Glomerular endothelial cell (primary cell): ENCODE measurements around the gene HECTD1. TPM values are rescaled to one million over a fixed set of nuclear protein-coding genes. Genes with fewer than 3 reads are reported as not detected.

ENCODE experiments used
- DNase-seq: peaks from one replicate; pipeline ENCODE4 v3.0.0-alpha.2; 2011; ENCODE audit warnings: low read depth, low spot score; ENCODE audit errors: extremely low read depth
- total RNA-seq: library from RNA; depleted of rRNA; stranded (reverse); fragments of >200 nt; gene quantifications from 2 replicates; pipeline ENCODE4 v1.2.3, GENCODE V29; 2015

The HECTD1 gene
- total RNA-seq, 1 donor from 2014 or later: 122 TPM

DNA sequence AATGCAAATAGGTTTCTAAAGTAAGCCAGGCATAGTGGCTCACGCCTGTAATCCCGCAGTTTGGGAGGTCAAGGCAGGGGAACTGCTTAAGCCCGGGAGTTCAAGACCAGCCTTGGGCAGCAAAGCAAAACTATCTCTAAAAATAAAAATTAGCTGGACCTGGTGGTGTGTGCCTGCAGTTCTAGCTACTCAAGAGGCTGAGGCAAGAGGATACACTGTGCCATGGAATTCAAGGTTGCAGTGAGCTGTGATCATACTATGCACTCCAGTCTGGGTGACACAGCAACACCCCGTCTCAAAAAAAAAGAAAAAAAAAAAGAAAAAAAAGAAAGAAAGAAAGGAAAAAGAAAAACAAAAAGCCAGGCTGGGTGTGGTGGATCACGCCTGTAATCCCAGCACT lies 46.3 kb downstream of the HECTD1 start:
- DNase-seq: no peak

DNA sequence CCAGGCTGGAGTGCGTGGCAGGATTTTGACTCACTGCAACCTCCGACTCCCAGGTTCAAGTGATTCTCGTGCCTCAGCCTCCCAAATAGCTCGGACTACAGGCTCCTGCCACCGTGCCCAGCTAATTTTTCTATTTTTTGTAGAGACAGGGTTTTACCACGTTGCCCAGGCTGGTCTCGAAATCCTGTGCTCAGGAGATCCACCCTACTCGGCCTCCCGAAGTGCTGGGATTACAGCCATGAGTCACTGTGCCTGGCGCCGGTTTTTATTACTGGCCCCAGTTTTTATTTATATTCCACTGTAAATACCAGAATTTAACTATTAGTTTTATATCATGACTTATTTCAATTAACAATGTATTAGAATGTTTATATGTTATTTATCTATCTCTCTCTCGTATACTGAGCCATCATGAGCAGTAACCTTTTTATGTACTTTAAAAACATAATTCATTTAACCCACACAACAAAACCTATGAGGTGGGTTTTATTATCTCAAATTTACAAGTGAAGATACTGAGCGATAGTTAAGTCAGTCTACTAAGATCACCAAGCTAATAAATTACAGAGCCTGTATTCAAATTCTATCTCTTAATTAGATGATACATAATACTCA lies 47.8 kb downstream of the HECTD1 start:
- no peak for DNase-seq

- no peak for DNase-seq
These were observed 52.6 kb downstream of the HECTD1 start for GRCh38 chr14:31154956-31155355.

- DNase-seq: no peak
These were observed 65.0 kb downstream of the HECTD1 start for GRCh38 chr14:31142455-31143087.

DNA sequence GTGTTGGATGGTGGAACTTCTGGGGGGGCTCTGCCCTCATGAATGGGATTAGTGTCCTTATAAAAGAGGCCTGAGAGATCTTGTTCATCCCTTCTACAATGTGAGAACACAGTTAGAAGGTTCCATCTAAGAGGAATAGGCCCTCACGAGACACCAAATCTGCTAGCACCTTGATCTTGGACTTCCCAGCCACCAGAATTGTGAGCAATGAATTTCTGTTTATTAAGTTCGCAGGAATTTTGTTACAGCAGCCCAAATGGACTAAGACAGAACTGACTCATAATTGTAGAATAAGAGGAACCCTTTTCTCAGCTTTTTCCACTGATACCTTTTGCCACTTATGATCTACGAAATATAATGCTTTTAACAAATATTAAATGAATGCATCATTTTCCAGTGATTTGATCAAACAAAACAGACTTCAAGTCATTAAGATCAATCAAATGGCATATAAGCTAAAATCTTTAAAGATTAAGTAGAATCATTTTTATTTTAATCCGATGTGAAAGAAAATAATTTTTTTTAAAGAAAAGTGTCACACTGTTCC lies 68.2 kb downstream of the HECTD1 start:
- no peak for DNase-seq

DNA sequence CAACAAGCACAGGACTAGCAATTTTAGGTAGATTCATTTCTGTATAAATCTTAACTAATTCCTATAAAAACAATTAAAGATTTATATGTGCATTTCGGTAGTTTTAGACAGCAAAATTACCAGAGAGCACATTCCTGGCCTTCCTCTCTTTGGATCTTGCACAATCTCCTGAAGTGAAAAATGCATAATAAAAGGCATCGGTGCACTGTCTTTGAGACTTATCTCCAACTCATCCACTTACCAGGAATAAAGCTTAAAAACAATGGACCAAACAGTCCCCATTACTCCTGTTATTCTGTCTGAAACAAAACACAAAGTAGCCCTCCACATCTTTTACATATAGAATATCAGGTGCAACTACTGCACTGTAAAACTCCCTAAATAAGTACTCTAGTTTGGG lies 69.3 kb downstream of the HECTD1 start:
- no peak for DNase-seq

GRCh38 chr14:31137214-31137889 lies 70.2 kb downstream of the HECTD1 start:
- no peak for DNase-seq

- DNase-seq: no peak
These were observed 74.5 kb downstream of the HECTD1 start for GRCh38 chr14:31133133-31133532.

GRCh38 chr14:31128601-31129526 lies 78.7 kb downstream of the HECTD1 start:
- no peak for DNase-seq

- DNase-seq: no peak
These were observed 79.9 kb downstream of the HECTD1 start for GRCh38 chr14:31127690-31128089.

GRCh38 chr14:31126680-31127079 lies 80.9 kb downstream of the HECTD1 start:
- no peak for DNase-seq

DNA sequence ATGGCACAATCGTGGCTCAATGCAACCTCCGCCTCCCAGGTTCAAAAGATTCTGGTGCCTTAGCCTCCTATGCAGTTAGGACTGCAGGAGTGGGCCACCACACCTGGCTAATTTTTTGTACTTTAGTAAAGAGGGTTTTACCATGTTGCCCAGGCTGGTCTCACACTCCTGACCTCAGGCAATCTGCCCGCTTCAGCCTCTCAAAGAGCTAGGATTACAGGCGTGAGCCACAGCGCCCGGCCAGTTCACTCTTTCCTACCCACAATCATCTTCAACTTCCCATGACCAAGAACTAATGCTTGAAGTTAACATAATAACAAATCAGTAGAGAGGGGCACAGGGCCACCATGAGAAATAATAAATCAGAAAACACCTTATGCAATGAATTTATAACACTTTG lies 82.4 kb downstream of the HECTD1 start:
- no peak for DNase-seq

DNA sequence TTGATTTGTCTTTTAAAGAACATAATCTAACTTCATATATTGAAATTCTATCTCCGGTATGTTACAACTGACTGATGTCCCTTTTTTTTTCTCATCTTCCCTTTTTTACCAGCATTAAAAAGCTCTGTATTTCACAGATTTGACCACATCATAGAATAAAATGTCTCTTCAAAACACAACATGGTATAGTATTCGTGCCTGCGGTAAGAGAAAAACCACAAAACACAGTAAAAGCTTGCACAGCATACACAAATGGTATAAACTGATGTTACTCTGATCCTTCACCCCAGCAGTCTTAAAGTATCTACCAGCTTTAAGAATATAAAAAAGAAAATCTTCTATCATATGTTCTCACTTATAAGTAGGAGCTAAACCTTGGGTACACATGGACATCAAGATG lies 83.4 kb downstream of the HECTD1 start:
- DNase-seq: no peak

DNA sequence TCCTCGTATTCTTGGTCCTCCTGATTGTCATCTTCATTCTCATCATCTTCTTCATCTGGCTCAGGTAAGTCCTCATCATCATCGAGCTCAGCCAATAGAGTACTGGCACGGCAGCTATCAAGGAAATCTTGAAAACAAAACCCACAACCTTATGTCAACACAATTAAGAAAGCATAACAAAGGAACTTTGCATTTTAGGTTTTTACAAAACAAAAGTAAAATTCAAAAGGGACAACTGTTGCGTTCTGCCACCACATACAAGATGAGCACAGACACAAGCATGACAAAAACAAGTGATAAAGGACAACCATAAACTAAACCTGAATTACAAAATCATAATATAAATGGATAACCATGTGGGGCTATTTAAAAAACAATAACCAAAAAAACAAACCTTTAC lies 84.7 kb downstream of the HECTD1 start:
- no peak for DNase-seq

- no peak for DNase-seq
These were observed 85.4 kb downstream of the HECTD1 start for GRCh38 chr14:31122098-31122611.

DNA sequence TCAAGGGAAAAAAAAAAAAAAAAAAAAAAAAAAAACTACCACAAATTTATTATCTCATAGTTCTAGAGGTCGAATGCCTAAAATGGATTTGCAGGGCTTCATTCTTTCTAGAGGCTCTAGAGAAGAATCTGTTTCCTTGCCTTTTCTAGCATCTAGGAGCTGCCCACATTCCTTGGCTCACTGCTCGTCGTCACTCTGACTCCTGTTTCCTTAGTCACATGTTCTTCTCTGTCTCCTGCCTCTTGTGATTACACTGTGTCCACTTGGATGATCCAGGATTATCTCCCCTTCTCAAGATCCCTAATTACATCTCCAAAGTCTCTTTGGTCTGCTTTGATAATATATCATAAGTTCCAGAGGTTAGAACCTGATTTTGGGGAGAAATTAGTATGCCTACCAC lies 88.7 kb downstream of the HECTD1 start:
- no peak for DNase-seq

GRCh38 chr14:31113794-31114193 lies 93.8 kb downstream of the HECTD1 start:
- no peak for DNase-seq

DNA sequence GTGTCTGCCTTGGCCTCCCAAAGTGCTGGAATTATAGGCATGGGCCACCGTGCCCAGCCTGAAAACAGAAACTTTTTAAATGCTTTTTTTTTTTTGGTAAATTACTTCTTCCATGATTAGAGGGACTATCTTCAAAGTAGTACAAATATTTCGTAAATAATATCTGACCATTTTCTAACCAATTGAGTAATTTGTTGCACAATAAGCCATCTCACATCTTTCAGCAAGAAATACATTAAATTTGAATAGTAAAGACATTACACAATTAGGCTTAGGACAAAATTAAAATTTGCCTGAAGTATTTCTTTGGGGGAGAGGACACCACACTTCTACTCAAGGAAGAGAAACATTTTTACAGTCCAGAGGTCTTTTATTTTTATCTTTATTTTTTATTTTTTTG lies 96.7 kb downstream of the HECTD1 start:
- DNase-seq: no peak

- no peak for DNase-seq
These were observed 98.3 kb downstream of the HECTD1 start for GRCh38 chr14:31109257-31109656.

DNA sequence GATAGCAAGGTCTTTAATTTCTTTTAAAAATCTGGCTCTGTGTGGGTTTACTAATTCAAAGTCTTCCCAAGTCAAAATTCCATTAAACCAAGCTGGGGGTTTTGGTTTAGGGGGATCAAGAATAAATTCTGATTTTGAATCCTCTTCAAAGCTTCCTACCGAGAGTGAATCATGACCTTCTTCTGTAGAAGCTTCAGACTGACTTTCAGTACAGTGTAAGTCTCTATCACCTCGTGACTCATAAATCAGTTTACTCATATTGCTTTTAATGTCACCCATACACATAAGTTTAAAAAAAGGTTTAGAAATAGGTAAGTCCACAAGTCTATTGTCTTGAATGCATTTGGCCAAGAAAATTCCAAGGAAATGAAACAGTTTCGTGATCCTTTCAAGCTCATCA lies 100.8 kb downstream of the HECTD1 start:
- no peak for DNase-seq

DNA sequence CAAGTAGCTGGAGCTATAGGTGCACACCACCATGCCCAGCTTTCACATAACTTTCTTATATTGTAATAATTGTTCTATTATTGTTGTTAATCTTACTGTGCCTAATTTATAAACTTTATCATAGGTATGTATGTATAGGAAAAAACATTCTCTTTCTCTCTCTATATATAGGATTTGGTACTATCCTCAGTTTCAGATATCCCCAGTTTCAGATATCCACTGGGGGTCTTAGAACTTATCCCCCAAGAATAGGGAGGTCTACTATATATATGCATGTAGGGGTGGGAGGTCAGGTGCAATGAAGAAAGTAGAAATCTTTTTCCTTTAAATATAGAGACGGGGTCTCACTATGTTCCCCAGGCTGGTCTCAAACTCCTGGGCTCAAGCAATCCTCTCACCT lies 110.5 kb downstream of the HECTD1 start:
- no peak for DNase-seq
